LNCaP clone FGC (cell line): Measurements from ENCODE around the gene HPCAL1.

ENCODE experiments used
- DNase-seq: peaks from one replicate; pipeline ENCODE4 v3.0.0-alpha.2; 2011; ENCODE audit warnings: low read depth
- H3K4me3 ChIP-seq: 2 replicates; pipeline ENCODE4 v1.5.1; 2011; ENCODE audit warnings: mild to moderate bottlenecking, low read depth, low read length, control low read depth
- TF ChIP-seq, protein P1 (sequence below): IDR thresholded peaks from 2 replicates; pipeline ENCODE4 v1.5.1; 2012; ENCODE audit warnings: mild to moderate bottlenecking; ENCODE audit not compliant: control insufficient read depth, insufficient read depth; ENCODE audit errors: extremely low read depth

The HPCAL1 gene

DNA sequence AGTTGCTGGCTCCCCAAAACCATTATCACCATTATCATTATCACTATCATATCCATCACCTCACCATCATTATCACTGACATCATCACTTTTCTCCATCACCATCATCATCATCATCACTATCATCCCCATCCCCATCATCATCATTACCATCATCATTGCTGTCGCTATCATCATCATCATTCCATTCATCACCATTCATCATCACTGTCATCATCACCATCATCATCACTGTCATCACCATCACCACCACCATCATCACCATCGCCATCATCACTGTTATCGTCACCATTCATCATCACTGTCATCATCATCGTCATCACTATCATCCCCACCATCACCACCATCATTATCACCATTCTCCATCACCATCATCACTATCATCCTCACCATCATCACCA is 9.0 kb downstream of the HPCAL1 start:
- no peak for DNase-seq
- no peak overlapping the region for H3K4me3 ChIP-seq
- TF ChIP-seq, protein P1, sequence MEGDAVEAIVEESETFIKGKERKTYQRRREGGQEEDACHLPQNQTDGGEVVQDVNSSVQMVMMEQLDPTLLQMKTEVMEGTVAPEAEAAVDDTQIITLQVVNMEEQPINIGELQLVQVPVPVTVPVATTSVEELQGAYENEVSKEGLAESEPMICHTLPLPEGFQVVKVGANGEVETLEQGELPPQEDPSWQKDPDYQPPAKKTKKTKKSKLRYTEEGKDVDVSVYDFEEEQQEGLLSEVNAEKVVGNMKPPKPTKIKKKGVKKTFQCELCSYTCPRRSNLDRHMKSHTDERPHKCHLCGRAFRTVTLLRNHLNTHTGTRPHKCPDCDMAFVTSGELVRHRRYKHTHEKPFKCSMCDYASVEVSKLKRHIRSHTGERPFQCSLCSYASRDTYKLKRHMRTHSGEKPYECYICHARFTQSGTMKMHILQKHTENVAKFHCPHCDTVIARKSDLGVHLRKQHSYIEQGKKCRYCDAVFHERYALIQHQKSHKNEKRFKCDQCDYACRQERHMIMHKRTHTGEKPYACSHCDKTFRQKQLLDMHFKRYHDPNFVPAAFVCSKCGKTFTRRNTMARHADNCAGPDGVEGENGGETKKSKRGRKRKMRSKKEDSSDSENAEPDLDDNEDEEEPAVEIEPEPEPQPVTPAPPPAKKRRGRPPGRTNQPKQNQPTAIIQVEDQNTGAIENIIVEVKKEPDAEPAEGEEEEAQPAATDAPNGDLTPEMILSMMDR: no peak

DNA sequence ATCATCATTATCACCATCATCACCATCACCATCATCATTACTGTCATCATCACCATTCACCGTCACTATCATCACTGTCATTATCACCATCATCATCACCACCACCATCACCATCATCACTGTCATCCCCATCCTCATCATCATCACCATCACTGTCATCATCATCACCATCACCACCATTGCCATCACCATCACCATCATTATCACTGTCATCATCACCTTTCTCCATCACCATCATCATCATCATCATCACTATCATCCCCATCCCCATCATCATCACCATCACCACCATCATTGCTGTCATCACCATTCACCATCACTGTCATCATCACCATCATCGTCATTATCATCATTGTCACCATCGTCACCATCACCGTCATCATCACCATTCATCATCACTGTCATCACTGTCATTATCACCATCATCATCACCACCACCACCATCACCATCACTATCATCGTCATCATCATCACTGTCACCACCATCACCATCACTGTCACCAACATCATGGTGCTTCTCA is 9.8 kb downstream of the HPCAL1 start:
- H3K4me3 ChIP-seq: no peak overlapping the region
- TF ChIP-seq, protein P1: no peak
- no peak for DNase-seq

DNA sequence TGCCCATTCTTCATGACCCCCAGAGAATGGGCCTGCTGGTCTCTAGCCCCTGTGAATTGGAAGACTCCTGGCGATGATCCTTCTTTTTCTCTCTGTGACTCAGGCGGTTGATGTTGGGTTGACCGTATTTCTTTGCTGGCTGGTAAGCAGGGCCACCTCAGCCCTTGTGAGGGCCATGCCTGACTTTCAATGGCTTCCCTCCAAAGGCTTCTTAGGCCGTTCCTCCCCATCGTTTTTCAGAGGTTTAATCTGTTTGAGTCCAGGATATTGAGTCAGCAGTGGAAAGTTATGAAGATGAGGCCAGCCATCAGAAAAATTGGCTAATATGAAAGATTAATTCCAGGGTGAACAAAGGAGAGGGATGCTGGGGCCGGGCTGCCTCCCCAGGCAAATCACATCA is 13.6 kb downstream of the HPCAL1 start:
- H3K4me3 ChIP-seq: no peak overlapping the region
- TF ChIP-seq, protein P1: no peak
- DNase-seq: no peak

DNA sequence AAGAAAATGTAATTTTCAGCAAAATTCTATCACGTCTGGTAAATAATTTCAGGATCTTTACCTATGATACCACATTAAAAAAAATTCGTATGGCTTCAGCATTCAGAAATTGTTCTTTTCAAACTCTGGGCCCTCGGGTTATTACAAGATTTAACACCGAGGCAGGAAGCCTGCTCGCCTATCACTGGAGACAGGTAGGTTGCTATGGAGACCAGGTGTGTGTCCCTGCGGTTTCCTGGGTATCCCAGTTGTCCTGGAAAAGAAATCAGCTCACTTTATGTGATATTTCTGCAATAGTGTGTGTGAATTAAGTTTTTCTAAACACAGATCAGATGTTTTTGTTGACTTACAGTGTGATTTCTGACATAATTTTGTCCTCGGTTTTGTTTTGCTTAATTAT is 14.2 kb downstream of the HPCAL1 start:
- DNase-seq: no peak
- TF ChIP-seq, protein P1: no peak
- H3K4me3 ChIP-seq: no peak overlapping the region

DNA sequence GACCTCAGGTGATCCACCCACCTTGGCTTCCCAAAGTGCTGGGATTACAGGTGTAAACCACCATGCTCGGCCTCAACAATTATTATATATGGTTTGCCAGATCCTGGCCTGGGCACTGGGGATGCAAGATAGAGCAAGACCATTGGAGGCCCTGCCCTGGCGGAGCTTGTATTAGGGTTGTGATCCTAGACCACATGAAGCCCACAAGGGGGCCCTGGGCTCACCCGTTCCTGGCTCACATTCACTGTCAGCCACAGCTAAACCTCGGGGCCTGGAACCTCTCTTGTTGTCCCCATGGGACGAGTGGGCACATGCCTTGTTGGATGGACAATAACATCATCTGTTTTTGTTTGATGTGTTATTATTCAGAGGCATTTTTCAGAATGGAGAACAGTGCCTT is 14.9 kb downstream of the HPCAL1 start:
- TF ChIP-seq, protein P1: no peak
- no peak for DNase-seq
- H3K4me3 ChIP-seq: no peak overlapping the region

DNA sequence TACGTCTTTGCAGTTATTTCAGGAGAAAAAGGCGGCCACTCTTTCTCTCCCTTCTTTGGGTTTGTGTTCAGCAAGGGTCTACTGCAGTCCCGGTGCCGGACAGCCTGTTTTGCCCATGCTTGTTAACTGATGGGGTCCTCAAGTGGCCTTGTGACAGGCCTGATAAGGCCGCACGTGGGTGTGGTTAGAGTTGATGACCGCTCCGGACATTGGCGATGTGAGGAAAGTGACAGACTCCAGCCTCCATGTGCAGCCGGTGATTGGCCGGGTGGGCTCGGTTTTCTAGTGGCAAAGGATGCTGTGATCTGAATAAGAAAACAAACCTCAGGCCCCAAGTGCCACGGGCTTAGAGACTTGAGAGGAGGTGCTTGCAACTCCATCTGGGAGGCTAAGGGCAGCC is 15.6 kb downstream of the HPCAL1 start:
- no peak for DNase-seq
- no peak overlapping the region for H3K4me3 ChIP-seq
- TF ChIP-seq, protein P1: no peak

DNA sequence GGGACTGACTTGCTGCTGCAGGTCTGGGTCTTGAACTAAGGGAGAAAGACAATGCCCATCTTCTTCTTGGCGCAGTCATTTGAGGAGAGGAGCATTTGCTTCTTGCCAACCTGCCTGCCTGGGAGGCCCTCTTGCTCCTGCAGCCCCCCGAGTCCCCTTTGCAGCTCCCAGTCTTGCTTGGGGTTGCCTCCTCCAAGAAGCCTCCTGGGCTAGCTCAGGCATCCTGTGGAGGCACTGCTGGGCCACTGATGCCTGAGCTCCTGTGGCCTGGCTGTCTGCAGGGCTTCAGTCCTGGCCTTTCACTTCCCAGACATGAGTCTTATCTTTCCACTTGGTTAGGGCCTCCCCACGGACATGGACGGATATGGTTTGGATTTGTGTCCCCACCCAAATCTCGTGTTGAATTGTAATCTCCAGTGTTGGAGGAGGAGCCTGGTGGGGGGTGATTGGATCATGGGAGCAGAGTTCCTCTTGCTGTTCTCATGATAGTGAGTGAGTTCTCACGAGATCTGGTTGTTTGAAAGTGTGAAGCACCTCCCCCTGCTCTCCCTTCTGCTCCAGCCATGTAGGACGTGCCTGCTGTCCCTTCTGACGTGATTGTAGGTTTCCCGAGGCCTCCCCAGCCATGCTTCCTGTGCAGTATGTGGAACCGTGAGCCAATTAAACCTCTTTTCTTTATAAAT is 17.3 kb downstream of the HPCAL1 start:
- DNase-seq: no peak
- TF ChIP-seq, protein P1: no peak

More for the DNA sequence above, 17.3 kb downstream of the HPCAL1 start:
- H3K4me3 ChIP-seq: no peak overlapping the region
